ENCODE results near the gene DCAF4L1.

Gene DCAF4L1

GRCh38 chr4:41990365-41991111 lies 9.0 kb downstream of the DCAF4L1 start, which contains the start of gene SLC30A9:
TSS of gene SLC30A9 (plus strand) at chr4:41990530. CDS start at chr4:41990652, 122 bp downstream.
- DNase-seq (ENCODE audit: low spot score) (peak; percentile 87), FAIRE-seq (peak; percentile 52)

- FAIRE-seq (peak; percentile 49), DNase-seq (ENCODE audit: low spot score) (peak; percentile 47)
Observed at GRCh38 chr4:41991916-41992767, 10.6 kb downstream of the DCAF4L1 start.

GRCh38 chr4:41992967-41993857 lies 11.7 kb downstream of the DCAF4L1 start:
- DNase-seq (ENCODE audit: low spot score) (no peak), FAIRE-seq (peak; percentile 76)

GRCh38 chr4:41994461-41994985 lies 13.0 kb downstream of the DCAF4L1 start:
- DNase-seq (ENCODE audit: low spot score), result no peak
- FAIRE-seq, result no peak

- no peak for FAIRE-seq
- DNase-seq (ENCODE audit: low spot score), result no peak
Observed at GRCh38 chr4:41998019-41998418, 16.5 kb downstream of the DCAF4L1 start.

GRCh38 chr4:41999321-41999720 lies 17.8 kb downstream of the DCAF4L1 start:
- DNase-seq (ENCODE audit: low spot score) (no peak), FAIRE-seq (no peak)

- FAIRE-seq (no peak), DNase-seq (ENCODE audit: low spot score) (no peak)
Observed at GRCh38 chr4:42008011-42008786, 26.6 kb downstream of the DCAF4L1 start.

GRCh38 chr4:42015438-42015837 lies 33.9 kb downstream of the DCAF4L1 start:
- FAIRE-seq (no peak), DNase-seq (ENCODE audit: low spot score) (no peak)

- FAIRE-seq, result no peak
- no peak for DNase-seq (ENCODE audit: low spot score)
Observed at GRCh38 chr4:42018451-42018850, 36.9 kb downstream of the DCAF4L1 start.
